HCT116 (cell line): ENCODE results near the gene KTN1. TPM values are rescaled to one million over a fixed set of nuclear protein-coding genes. Genes with fewer than 3 reads are reported as not detected.

ENCODE experiments used
- ATAC-seq: fragments of 200-7000 bp; cut with Tn5 transposase; 2 replicates; pipeline ENCODE4 v1.9.1; 2020; ENCODE audit warnings: mild to moderate bottlenecking, moderate library complexity
- BruUV-seq: library from RNA; stranded (reverse); fragments of 400-500 nt; replicated peaks from 2 replicates; lab custom pipeline; 2021; lab: Mats Ljungman, UMichigan
- CTCF ChIA-PET: fragments of 300-600 bp; sonication (Branson Sonifier 250); formaldehyde crosslinking; loops from one replicate; lab custom pipeline; 2021; ENCODE audit warnings: antibody characterized with exemption; lab: Charles Lee
- POLR2A ChIA-PET: fragments of 300-600, 350-600 bp; sonication (Branson Sonifier 250); formaldehyde crosslinking; loops from one replicate; lab custom pipeline; 2021; ENCODE audit warnings: antibody characterized with exemption; lab: Charles Lee
- RAD21 ChIA-PET, 2 experiments: fragments of 300-600 bp; sonication (Branson Sonifier 250); formaldehyde crosslinking; loops; one replicate each; lab custom pipeline; 2023; ENCODE audit warnings: low total read pairs in 2 of 2; ENCODE audit not compliant: uncharacterized antibody in 2 of 2, unreplicated experiment in 2 of 2, low non-redundant PET in 1 of 2; lab: Charles Lee
- DNase-seq: peaks from one replicate; pipeline ENCODE4 v3.0.0-alpha.2; 2010; ENCODE audit warnings: low read depth, low spot score
- H2AFZ ChIP-seq: fragments of 200-600 bp; shearing (Covaris generic), sonication (generic); 2 replicates; pipeline ENCODE4 v1.6.1; 2017; ENCODE audit warnings: low read depth, mixed run types, mixed read lengths, antibody characterized with exemption, low read length; ENCODE audit not compliant: poor library complexity, severe bottlenecking
- H3K27ac ChIP-seq: 2 replicates; pipeline ENCODE4 v1.5.1; 2012; ENCODE audit warnings: low read depth, low read length
- H3K27me3 ChIP-seq: fragments of 200-600 bp; sonication (generic); 2 replicates; pipeline ENCODE4 v1.6.1; 2016; ENCODE audit warnings: mixed run types, low read length, mixed read lengths; ENCODE audit not compliant: insufficient read depth
- H3K36me3 ChIP-seq, 2 experiments: fragments of 200-500 bp in 1 of 2; fragments of 200-600 bp in 1 of 2; sonication (Bioruptor generic) in 1 of 2; sonication (generic) in 1 of 2; 2 replicates each; pipeline versions ENCODE4 v1.5.1 to v1.6.1; 2014 to 2016; ENCODE audit warnings: low read length in 2 of 2, inconsistent platforms in 1 of 2, mixed read lengths in 1 of 2, mixed run types in 1 of 2; ENCODE audit not compliant: insufficient read depth in 2 of 2, control insufficient read depth in 1 of 2
- H3K4me1 ChIP-seq, 2 experiments: fragments of 200-600 bp in 1 of 2; sonication (generic) in 1 of 2; 2 replicates each; pipeline versions ENCODE4 v1.5.1 to v1.6.1; 2012 to 2017; ENCODE audit warnings: low read length in 2 of 2, inconsistent platforms in 1 of 2, mild to moderate bottlenecking in 1 of 2, mixed read lengths in 1 of 2, mixed run types in 1 of 2, moderate library complexity in 1 of 2; ENCODE audit not compliant: insufficient read depth in 2 of 2, control insufficient read depth in 1 of 2
- H3K4me2 ChIP-seq: fragments of 200-600 bp; sonication (generic); 2 replicates; pipeline ENCODE4 v1.6.1; 2017; ENCODE audit warnings: mixed run types, low read length, mixed read lengths
- H3K4me3 ChIP-seq, 2 experiments: fragments of 200-600 bp in 1 of 2; sonication (generic) in 1 of 2; replicated peaks in 1 of 2; 2 replicates each; pipeline ENCODE4 v1.5.1; 2011 to 2016; ENCODE audit warnings: low read length in 2 of 2, control low read depth in 1 of 2, low read depth in 1 of 2, mild to moderate bottlenecking in 1 of 2, mixed read lengths in 1 of 2, mixed run types in 1 of 2
- H3K79me2 ChIP-seq: fragments of 200-600 bp; sonication (generic); 2 replicates; pipeline ENCODE4 v1.6.1; 2017; ENCODE audit warnings: mild to moderate bottlenecking, mixed run types, low read length, moderate library complexity, mixed read lengths; ENCODE audit not compliant: insufficient read depth
- H3K9ac ChIP-seq: fragments of 200-600 bp; sonication (generic); 2 replicates; pipeline ENCODE4 v1.6.1; 2016; ENCODE audit warnings: low read length, mixed read lengths
- H3K9me2 ChIP-seq: fragments of 200-600 bp; sonication (generic), shearing (Covaris generic); 2 replicates; pipeline ENCODE4 v1.6.1; 2017; ENCODE audit warnings: mixed run types, mild to moderate bottlenecking, moderate library complexity; ENCODE audit not compliant: insufficient read depth
- H3K9me3 ChIP-seq, 2 experiments: fragments of 200-500 bp in 1 of 2; fragments of 200-600 bp in 1 of 2; sonication (Bioruptor generic) in 1 of 2; sonication (generic) in 1 of 2; 2 replicates each; pipeline ENCODE4 v1.6.1; 2014 to 2017; ENCODE audit warnings: low read length in 2 of 2, mixed read lengths in 2 of 2, inconsistent platforms in 1 of 2, low read depth in 1 of 2, mild to moderate bottlenecking in 1 of 2, mixed run types in 1 of 2, moderate library complexity in 1 of 2; ENCODE audit not compliant: control insufficient read depth in 1 of 2, insufficient read depth in 1 of 2
- H4K20me1 ChIP-seq: fragments of 200-600 bp; sonication (generic), shearing (Covaris generic); 2 replicates; pipeline ENCODE4 v1.6.1; 2017; ENCODE audit warnings: mixed run types, mild to moderate bottlenecking, moderate library complexity; ENCODE audit not compliant: insufficient read depth
- ATF3 ChIP-seq: IDR thresholded peaks from 2 replicates; pipeline ENCODE4 v1.6.1; 2012
- EGR1 ChIP-seq: IDR thresholded peaks from 2 replicates; pipeline ENCODE4 v1.6.1; 2012; ENCODE audit warnings: low read depth
- EZH2 ChIP-seq: fragments of 200-600 bp; sonication (generic); IDR thresholded peaks from 2 replicates; pipeline ENCODE4 v1.6.1; 2017; ENCODE audit warnings: antibody characterized with exemption, mixed run types
- EZH2phosphoT487 ChIP-seq: fragments of 200-600 bp; IDR thresholded peaks from 2 replicates; pipeline ENCODE4 v1.6.1; 2018; ENCODE audit warnings: antibody characterized with exemption, borderline replicate concordance
- JUND ChIP-seq: IDR thresholded peaks from 2 replicates; pipeline ENCODE4 v1.6.1; 2012
- MAX ChIP-seq: IDR thresholded peaks from 2 replicates; pipeline ENCODE4 v1.6.1; 2012
- SP1 ChIP-seq: IDR thresholded peaks from 2 replicates; pipeline ENCODE4 v1.6.1; 2012; ENCODE audit warnings: low read depth
- ZBTB33 ChIP-seq: IDR thresholded peaks from 2 replicates; pipeline ENCODE4 v1.6.1; 2011; ENCODE audit warnings: mild to moderate bottlenecking, low read length, moderate library complexity; ENCODE audit not compliant: insufficient replicate concordance; ENCODE audit errors: extremely low read depth
- ZNF274 ChIP-seq: fragments of 200-500 bp; sonication (Bioruptor generic); IDR thresholded peaks from 2 replicates; pipeline ENCODE4 v1.6.1; 2014; ENCODE audit warnings: mild to moderate bottlenecking, low read depth, low read length, inconsistent platforms
- intact Hi-C: fragments of 100-400 bp; cut with micrococcal nuclease; formaldehyde crosslinking; loops from 2 replicates; pipeline ENCODE4 v1.10.0; 2022
- total RNA-seq: library from RNA; stranded (reverse); gene quantifications from one replicate; pipeline ENCODE4 v1.2.1, GENCODE V29; 2021; ENCODE audit not compliant: unreplicated experiment

KTN1 gene
- total RNA-seq, 1 experiment from 2014 or later, result 105 TPM

- Histone ChIP-seq H3K27me3 (no peaks in the 10 kb centered on the region), H3K27ac (no peak overlapping the region), H3K4me1 (no peaks in the 10 kb centered on the region; a peak in 1 of 4 replicates), H3K4me3 (no peak overlapping the region), H3K9me2 (no peaks in the 10 kb centered on the region), H4K20me1 (no peaks in the 10 kb centered on the region), H3K9ac (no peak overlapping the region), H2AFZ (no peak overlapping the region), H3K79me2 (no peaks in the 10 kb centered on the region), H3K9me3 (no peaks in the 10 kb centered on the region), H3K4me2 (no peak overlapping the region), H3K36me3 (no peaks in the 10 kb centered on the region)
- no peak for DNase-seq
- POLR2A ChIA-PET, result interaction anchor here (1.2 kb wide), 1 partner anchor 9 kb away, joined by 3 read pairs; no protein-coding TSS in a partner anchor
- no peak for ATAC-seq
- no TSS peak for BruUV-seq
- intact Hi-C loops, result no loop called here
- RAD21 ChIA-PET, result no interaction called here
- CTCF ChIA-PET, result no interaction called here
- TF ChIP-seq EGR1 (no peak), SP1 (no peak), EZH2 (no peak), EZH2phosphoT487 (no peak), JUND (no peak), MAX (no peak), ATF3 (no peak), ZBTB33 (no peak), ZNF274 (no peak)
Observed at GRCh38 chr14:55547650-55548315, 32.2 kb upstream of the KTN1 start.
